Heart left ventricle (tissue), 16 donors: ENCODE results near the gene TOP3B. TPM values are rescaled to one million over a fixed set of nuclear protein-coding genes. Genes with fewer than 3 reads are reported as not detected.

Source experiments
- ATAC-seq, 4 donors: fragments of 200-7000 bp; cut with Tn5 transposase; one replicate each; pipeline ENCODE4 v1.9.1; 2020 to 2022; ENCODE audit warnings: moderate library complexity in 4 of 4, mild to moderate bottlenecking in 3 of 4, moderate number of reproducible peaks in 1 of 4
- DNase-seq, 5 donors: peaks; one replicate each; pipeline ENCODE4 v3.0.0-alpha.2; 2020
- H3K27ac ChIP-seq, 12 donors: fragments of 200-600 bp; sonication (generic) in 4 of 12; one replicate each; pipeline versions ENCODE4 v1.5.0 to v1.8.0; 2016 to 2022; ENCODE audit warnings: mild to moderate bottlenecking in 2 of 12
- H3K27me3 ChIP-seq, 9 donors: fragments of 200-600 bp; sonication (generic) in 2 of 9; one replicate each; pipeline versions ENCODE4 v1.5.1 to v1.8.0; 2016 to 2022; ENCODE audit warnings: mild to moderate bottlenecking in 3 of 9
- H3K36me3 ChIP-seq, 9 donors: fragments of 200-600 bp; sonication (generic) in 2 of 9; one replicate each; pipeline versions ENCODE4 v1.5.0 to v1.8.0; 2018 to 2022; ENCODE audit warnings: mild to moderate bottlenecking in 2 of 9
- H3K4me1 ChIP-seq, 12 donors: fragments of 200-600 bp; sonication (generic) in 4 of 12; one replicate each; pipeline versions ENCODE4 v1.5.0 to v1.8.0; 2016 to 2022; ENCODE audit warnings: mild to moderate bottlenecking in 3 of 12
- H3K4me3 ChIP-seq, 12 donors: fragments of 200-600 bp; sonication (generic) in 4 of 12; one replicate each; pipeline versions ENCODE4 v1.5.0 to v1.8.0; 2017 to 2022; ENCODE audit warnings: mild to moderate bottlenecking in 9 of 12, moderate library complexity in 4 of 12
- H3K9me3 ChIP-seq, 12 donors: fragments of 200-600 bp; sonication (generic) in 4 of 12; one replicate each; pipeline versions ENCODE4 v1.5.0 to v1.8.0; 2016 to 2022; ENCODE audit warnings: mild to moderate bottlenecking in 1 of 12
- CTCF ChIP-seq, 12 donors: fragments of 200-600 bp; sonication (generic) in 4 of 12; IDR thresholded peaks; one replicate each; pipeline versions ENCODE4 v1.5.0 to v1.8.0; 2018 to 2022; ENCODE audit warnings: antibody characterized with exemption in 12 of 12, mild to moderate bottlenecking in 5 of 12
- POLR2A ChIP-seq, 2 donors: fragments of 450-650 bp; IDR thresholded peaks; one replicate each; pipeline ENCODE4 v1.6.1; 2017; ENCODE audit warnings: antibody characterized with exemption in 2 of 2, mild to moderate bottlenecking in 2 of 2, moderate library complexity in 2 of 2
- WGBS, 4 donors: extraction: QIAGEN DNeasy Blood & Tissue Kit in 2 of 4; methylation state at CpG; one replicate each; pipeline versions ENCODE4 v1.1.5 to v1.1.7; 2013 to 2018; 5-methylcytosine and 5-hydroxymethylcytosine counted together
- intact Hi-C, 10 donors: fragments of 100-400 bp; cut with DNase I; formaldehyde crosslinking; loops; one replicate each; pipeline versions ENCODE4 v1.11.1 to v1.14.2; 2022
- polyA plus RNA-seq, 2 donors: library from polyadenylated mRNA; stranded (reverse); fragments of 200-250 nt; gene quantifications; one replicate each; pipeline ENCODE4 v1.2.3, GENCODE V29; 2013
- total RNA-seq, 9 donors: library from RNA; depleted of rRNA in 2 of 9; stranded (reverse); fragments of >200 nt in 2 of 9; fragmentation: NEBNext Ultra II Directional in 3 of 9; extraction: Animal tissue kit (Norgen Biotek cat#: 25700) in 3 of 9; gene quantifications; one replicate each; pipeline versions ENCODE4 v1.1.0 to v1.2.4, GENCODE V29; 2016 to 2023
- donor health status: ischemic (EF 13 %, LVEDD 7.1; RV severe dilation, severe dysfunction).
- donor health status: healthy with polysubstance abuse.
- donor health status: DM: no; HTN: yes; CAD: no.
- donor health status: DM: no; HTN: no; CAD: no.
- donor health status: ischemic (EF 25% LVEDD 6.9; RV normal size, moderate dysfunction).
- donor health status: ischemic (EF 25% LVEDD 5.7; RV mildly dilated, moderate dysfunction).
- donor health status: healthy.
- donor health status: DM: yes; HTN: yes; CAD: no.
- donor health status: ischemic (EF 35%, LVEDD 5.7; RV mildly dilated, moderate dysfunction).
- donor health status: nonischemic (EF 11% LVEDD 7.7; RV severe dilation, severe dysfunction).
- donor health status: DM: yes; HTN: yes; CAD: no.
- donor health status: PGD.
- donor health status: ischemic (EF 29% LVEDD 5.4; RV normal size, mild dysfunction).
- donor health status: nonischemic (EF 23%, LVEDD 6.1; RV moderate dilation, normal function).

The TOP3B gene
- total and polyA plus RNA-seq, 11 donors, result 9.5 to 12.9 (median 11.1) TPM

- no peak for ATAC-seq
- Histone ChIP-seq H3K9me3 (no peaks in the 10 kb centered on the region), H3K36me3 (no peaks in the 10 kb centered on the region), H3K27ac (no peak overlapping the region), H3K4me1 (peaks cover 0 to 17% (median 0%) of the 10 kb centered on the region in 12 donors), H3K27me3 (no peaks in the 10 kb centered on the region), H3K4me3 (no peak overlapping the region)
- intact Hi-C loops, result no loop called here
- WGBS, 4 donors, result 93 to 97% (median 96%) methylated on average over 3 of the region's 3 CpGs
- DNase-seq, result no peak
- TF ChIP-seq POLR2A (IDR thresholded peaks at IDR 0.05) (no peak), CTCF (IDR thresholded peaks at IDR 0.05) (no peak)
Observed at GRCh38 chr22:22027955-22028354, 45.4 kb upstream of the TOP3B start.

GRCh38 chr22:22026157-22026831 lies 43.7 kb upstream of the TOP3B start:
- intact Hi-C loops, result no loop called here
- H3K27me3 ChIP-seq, result no peaks in the 10 kb centered on the region
- ATAC-seq (no peak), DNase-seq (no peak)
- H3K9me3 ChIP-seq, result no peaks in the 10 kb centered on the region
- H3K4me3 ChIP-seq, result no peak overlapping the region
- no peak overlapping the region for H3K27ac ChIP-seq
- H3K36me3 ChIP-seq, result no peaks in the 10 kb centered on the region
- TF ChIP-seq POLR2A (IDR thresholded peaks at IDR 0.05) (no peak), CTCF (IDR thresholded peaks at IDR 0.05) (no peak)
- WGBS, 4 donors, result 81 to 88% (median 84%) methylated on average over 13 of the region's 13 CpGs
- peaks cover 0 to 12% (median 0%) of the 10 kb centered on the region in 12 donors for H3K4me1 ChIP-seq

GRCh38 chr22:22025320-22026156 lies 43.0 kb upstream of the TOP3B start:
- no peak for TF ChIP-seq POLR2A (IDR thresholded peaks at IDR 0.05)
- no peak for TF ChIP-seq CTCF (IDR thresholded peaks at IDR 0.05)
- ATAC-seq (peak in 1 of 4 donors; percentile 24), DNase-seq (no peak)
- Histone ChIP-seq H3K36me3 (no peaks in the 10 kb centered on the region), H3K27me3 (no peaks in the 10 kb centered on the region), H3K27ac (no peak overlapping the region), H3K9me3 (no peaks in the 10 kb centered on the region), H3K4me3 (no peak overlapping the region), H3K4me1 (peaks cover 0 to 4% (median 0%) of the 10 kb centered on the region in 12 donors)
- 90 to 96% (median 93%) methylated on average over 7 of the region's 7 CpGs for WGBS, 4 donors
- intact Hi-C loops, result no loop called here

- Histone ChIP-seq H3K4me1 (peaks cover 0 to 4% (median 0%) of the 10 kb centered on the region in 12 donors), H3K9me3 (no peaks in the 10 kb centered on the region), H3K27ac (no peak overlapping the region), H3K27me3 (no peaks in the 10 kb centered on the region), H3K4me3 (no peak overlapping the region), H3K36me3 (no peaks in the 10 kb centered on the region)
- TF ChIP-seq POLR2A (IDR thresholded peaks at IDR 0.05) (no peak), CTCF (IDR thresholded peaks at IDR 0.05) (no peak)
- intact Hi-C loops, result no loop called here
- 94 to 97% (median 96%) methylated on average over 10 of the region's 10 CpGs for WGBS, 4 donors
- ATAC-seq (no peak), DNase-seq (no peak)
Observed at GRCh38 chr22:22024440-22024839, 41.9 kb upstream of the TOP3B start.
